GM18519 (cell line): ENCODE data around the gene MORN2.
A peak's percentile ranks its signal among the peaks of the same experiment; 100 is the strongest.
"Not testable (repeated sequence)": the region's sequence is repeated elsewhere in the genome, so short reads cannot be mapped to it uniquely, and the experiment has no call there.

Experiments
- ATAC-seq: cut with Tn5 transposase; IDR thresholded peaks from one replicate; pipeline ENCODE4 v1.9.1; 2021; ENCODE audit warnings: mild to moderate bottlenecking, moderate library complexity; ENCODE audit not compliant: unreplicated experiment, low FRiP score

The MORN2 gene

GRCh38 chr2:38875576-38876367 lies at the start of gene MORN2, which contains the start of gene DHX57:
TSS of gene MORN2 (plus strand) at chr2:38875976.
TSS of gene DHX57 (minus strand) at chr2:38875934. CDS start at chr2:38868405, 7,529 bp downstream.
- peak; percentile 97 for ATAC-seq

GRCh38 chr2:38827539-38828145 lies 48.1 kb upstream of the MORN2 start:
- not testable (repeated sequence) for ATAC-seq

- ATAC-seq = no peak
These were observed 47.3 kb upstream of the MORN2 start for GRCh38 chr2:38828460-38828859.

GRCh38 chr2:38829971-38830370 lies 45.8 kb upstream of the MORN2 start:
- no peak for ATAC-seq

GRCh38 chr2:38830526-38831159 lies 45.1 kb upstream of the MORN2 start:
- ATAC-seq = no peak

- no peak for ATAC-seq
These were observed 40.7 kb upstream of the MORN2 start for GRCh38 chr2:38835015-38835601.

GRCh38 chr2:38835990-38836389 lies 39.8 kb upstream of the MORN2 start:
- ATAC-seq = peak; percentile 93

GRCh38 chr2:38836791-38837190 lies 39.0 kb upstream of the MORN2 start:
- ATAC-seq = no peak

- peak; percentile 93 for ATAC-seq
These were observed 25.7 kb upstream of the MORN2 start for GRCh38 chr2:38850045-38850444.

- no peak for ATAC-seq
These were observed 19.6 kb upstream of the MORN2 start for GRCh38 chr2:38856165-38856564.

- no peak for ATAC-seq
These were observed 13.3 kb upstream of the MORN2 start for GRCh38 chr2:38862476-38862875.

- ATAC-seq = no peak
These were observed 12.6 kb upstream of the MORN2 start for GRCh38 chr2:38863061-38863695.

GRCh38 chr2:38866773-38867443 lies 8.9 kb upstream of the MORN2 start:
- ATAC-seq = no peak

- ATAC-seq = no peak
These were observed 4.3 kb upstream of the MORN2 start for GRCh38 chr2:38871432-38871831.

GRCh38 chr2:38873763-38874162 lies 2.0 kb upstream of the MORN2 start:
- no peak for ATAC-seq

GRCh38 chr2:38875227-38875575 lies 575 bp upstream of the MORN2 start:
- no peak for ATAC-seq

- ATAC-seq = no peak
These were observed 631 bp downstream of the MORN2 start for GRCh38 chr2:38876407-38876806.

GRCh38 chr2:38886063-38886462 lies 10.3 kb downstream of the MORN2 start:
- ATAC-seq = no peak

- no peak for ATAC-seq
These were observed 11.6 kb downstream of the MORN2 start for GRCh38 chr2:38887347-38887746.

- no peak for ATAC-seq
These were observed 12.3 kb downstream of the MORN2 start for GRCh38 chr2:38887902-38888554.
